Neuronal stem cell (in vitro differentiated cells): Measurements from ENCODE around the gene TMEM101.

Experiments used
- DNase-seq: peaks from one replicate; pipeline ENCODE4 v3.0.0-alpha.2; 2013; ENCODE audit warnings: low spot score
- H2AFZ ChIP-seq: one replicate; pipeline ENCODE4 v1.6.1; 2013; ENCODE audit warnings: mild to moderate bottlenecking, low read length, inconsistent platforms
- H2AK5ac ChIP-seq: 2 replicates; pipeline ENCODE4 v1.6.1; 2013; ENCODE audit warnings: low read depth, mild to moderate bottlenecking, inconsistent platforms, low read length, moderate library complexity, mixed read lengths
- H2BK120ac ChIP-seq: 2 replicates; pipeline ENCODE4 v1.6.1; 2013; ENCODE audit warnings: low read depth, mild to moderate bottlenecking, inconsistent platforms, low read length, moderate library complexity, mixed read lengths
- H2BK12ac ChIP-seq: one replicate; pipeline ENCODE4 v1.6.1; 2013; ENCODE audit warnings: low read length, inconsistent platforms
- H2BK15ac ChIP-seq: 2 replicates; pipeline ENCODE4 v1.6.1; 2013; ENCODE audit warnings: mild to moderate bottlenecking, low read length, inconsistent platforms, mixed read lengths
- H2BK5ac ChIP-seq: one replicate; pipeline ENCODE4 v1.6.1; 2013; ENCODE audit warnings: inconsistent platforms, mild to moderate bottlenecking, low read length, moderate library complexity
- H3K14ac ChIP-seq: one replicate; pipeline ENCODE4 v1.6.1; 2013; ENCODE audit warnings: low read length, inconsistent platforms
- H3K18ac ChIP-seq: 2 replicates; pipeline ENCODE4 v1.6.1; 2013; ENCODE audit warnings: low read length, inconsistent platforms
- H3K23ac ChIP-seq: 2 replicates; pipeline ENCODE4 v1.6.1; 2013; ENCODE audit warnings: low read depth, mild to moderate bottlenecking, mixed read lengths, low read length, inconsistent platforms; ENCODE audit not compliant: poor library complexity
- H3K27ac ChIP-seq: replicated peaks from 3 replicates; pipeline ENCODE4 v1.5.1; 2013; ENCODE audit warnings: low read length, inconsistent platforms
- H3K27me3 ChIP-seq, 3 experiments: 2 replicates each; pipeline ENCODE4 v1.6.1; 2013; ENCODE audit warnings: low read length in 3 of 3, mild to moderate bottlenecking in 2 of 3, inconsistent platforms in 1 of 3, low read depth in 1 of 3, mixed read lengths in 1 of 3, moderate library complexity in 1 of 3; ENCODE audit not compliant: control insufficient read depth in 3 of 3, insufficient read depth in 3 of 3
- H3K36me3 ChIP-seq, 2 donors: replicated peaks in 1 of 2; 2 replicates each; pipeline ENCODE4 v1.6.1; 2013; ENCODE audit warnings: low read length in 2 of 2; ENCODE audit not compliant: control insufficient read depth in 2 of 2, insufficient read depth in 2 of 2
- H3K4ac ChIP-seq: 2 replicates; pipeline ENCODE4 v1.6.1; 2013; ENCODE audit warnings: inconsistent platforms, mild to moderate bottlenecking, low read length, moderate library complexity
- H3K4me1 ChIP-seq, 2 donors: 1 replicate in 1 of 2; 2 replicates in 1 of 2; pipeline ENCODE4 v1.6.1; 2013; ENCODE audit warnings: low read length in 2 of 2, low read depth in 1 of 2; ENCODE audit not compliant: control insufficient read depth in 2 of 2, insufficient read depth in 1 of 2
- H3K4me2 ChIP-seq: one replicate; pipeline ENCODE4 v1.6.1; 2013; ENCODE audit warnings: mild to moderate bottlenecking, low read length, inconsistent platforms; ENCODE audit not compliant: insufficient read depth, poor library complexity, severe bottlenecking
- H3K4me3 ChIP-seq, 2 donors: 2 replicates each; pipeline ENCODE4 v1.5.1; 2013; ENCODE audit warnings: low read length in 2 of 2, mild to moderate bottlenecking in 2 of 2, inconsistent platforms in 1 of 2, moderate library complexity in 1 of 2
- H3K79me1 ChIP-seq: one replicate; pipeline ENCODE4 v1.6.1; 2013; ENCODE audit warnings: low read depth, mild to moderate bottlenecking, inconsistent platforms, low read length, moderate library complexity
- H3K9ac ChIP-seq: one replicate; pipeline ENCODE4 v1.6.1; 2013; ENCODE audit warnings: mild to moderate bottlenecking, low read depth, low read length, inconsistent platforms; ENCODE audit not compliant: poor library complexity
- H3K9me3 ChIP-seq, 2 donors: replicated peaks in 1 of 2; 2 replicates each; pipeline versions ENCODE3 to v1.6.1; 2013; ENCODE audit warnings: low read length in 2 of 2, mild to moderate bottlenecking in 2 of 2, inconsistent platforms in 1 of 2, low read depth in 1 of 2, mixed read lengths in 1 of 2, moderate library complexity in 1 of 2; ENCODE audit not compliant: control insufficient read depth in 2 of 2, insufficient read depth in 1 of 2
- H4K8ac ChIP-seq: one replicate; pipeline ENCODE4 v1.6.1; 2013; ENCODE audit warnings: low read depth, mild to moderate bottlenecking, inconsistent platforms, low read length, moderate library complexity
- H4K91ac ChIP-seq: one replicate; pipeline ENCODE4 v1.6.1; 2013; ENCODE audit warnings: low read length, low read depth, mild to moderate bottlenecking, inconsistent platforms; ENCODE audit not compliant: poor library complexity
- WGBS, 2 donors: extraction: QIAGEN DNeasy Blood & Tissue Kit; methylation state at CpG; one replicate each; pipeline ENCODE4 v1.1.7; 2013; ENCODE audit warnings: missing lambda C conversion rate in 2 of 2, mixed read lengths in 1 of 2; ENCODE audit not compliant: insufficient read length in 2 of 2, insufficient replicate concordance in 1 of 2; ENCODE audit errors: extremely low coverage in 2 of 2; 5-methylcytosine and 5-hydroxymethylcytosine counted together

Gene TMEM101

GRCh38 chr17:44012874-44013273, 1.9 kb downstream of the TMEM101 start:
- Histone ChIP-seq H3K79me1 (peaks cover 2% of the 10 kb centered on the region), H3K4me1 (peaks cover 5 to 7% of the 10 kb centered on the region in 2 donors), H3K4ac (no peak overlapping the region), H2BK15ac (no peak overlapping the region), H3K27me3 (peaks cover 0 to 7% (median 0%) of the 10 kb centered on the region in 3 experiments), H4K8ac (no peak overlapping the region), H3K4me3 (no peak overlapping the region), H2AK5ac (peak overlapping the region; percentile 42), H3K9me3 (no peaks in the 10 kb centered on the region), H3K23ac (peak overlapping the region; percentile 10), H3K9ac (no peak overlapping the region), H2AFZ (no peak overlapping the region), H4K91ac (no peak overlapping the region), H3K36me3 (peaks cover 5 to 9% of the 10 kb centered on the region in 2 donors), H2BK120ac (no peak overlapping the region), H3K4me2 (no peak overlapping the region), H2BK5ac (no peak overlapping the region), H3K14ac (no peak overlapping the region), H3K27ac (no peak overlapping the region), H2BK12ac (no peak overlapping the region), H3K18ac (no peak overlapping the region)
- no peak for DNase-seq
- WGBS, 2 donors = no CpG with 5 or more reads among the region's 14 CpGs

- Histone ChIP-seq H3K27me3 (peaks cover 0 to 10% (median 0%) of the 10 kb centered on the region in 3 experiments), H3K4me1 (peaks cover 10% of the 10 kb centered on the region in 2 donors), H3K36me3 (peaks cover 5 to 9% of the 10 kb centered on the region in 2 donors), H3K18ac (no peak overlapping the region), H2AK5ac (no peak overlapping the region), H3K4me3 (no peak overlapping the region), H4K91ac (no peak overlapping the region), H3K79me1 (peaks cover 2% of the 10 kb centered on the region), H2AFZ (no peak overlapping the region), H3K27ac (no peak overlapping the region), H3K23ac (no peak overlapping the region), H2BK12ac (no peak overlapping the region), H2BK15ac (no peak overlapping the region), H2BK120ac (no peak overlapping the region), H3K4me2 (no peak overlapping the region), H4K8ac (no peak overlapping the region), H3K4ac (no peak overlapping the region), H3K9ac (no peak overlapping the region), H3K9me3 (no peaks in the 10 kb centered on the region), H3K14ac (no peak overlapping the region), H2BK5ac (no peak overlapping the region)
- WGBS, 2 donors = no CpG with 5 or more reads among the region's 3 CpGs
- no peak for DNase-seq
Measured at GRCh38 chr17:44012391-44012790, 2.4 kb downstream of the TMEM101 start.

GRCh38 chr17:44011876-44012275, 2.9 kb downstream of the TMEM101 start:
- Histone ChIP-seq H3K4me1 (peaks cover 10% of the 10 kb centered on the region in 2 donors), H2BK120ac (no peak overlapping the region), H2AFZ (no peak overlapping the region), H2BK12ac (no peak overlapping the region), H3K9me3 (no peaks in the 10 kb centered on the region), H4K8ac (no peak overlapping the region), H3K23ac (no peak overlapping the region), H3K9ac (no peak overlapping the region), H3K14ac (no peak overlapping the region), H3K79me1 (peaks cover 2% of the 10 kb centered on the region), H3K4ac (no peak overlapping the region), H2AK5ac (no peak overlapping the region), H3K27ac (no peak overlapping the region), H4K91ac (no peak overlapping the region), H2BK5ac (no peak overlapping the region), H3K27me3 (peaks cover 0 to 10% (median 0%) of the 10 kb centered on the region in 3 experiments), H2BK15ac (no peak overlapping the region), H3K18ac (no peak overlapping the region), H3K36me3 (peaks cover 5 to 9% of the 10 kb centered on the region in 2 donors), H3K4me3 (no peak overlapping the region), H3K4me2 (no peak overlapping the region)
- no peak for DNase-seq
- WGBS, 2 donors = no CpG with 5 or more reads among the region's 9 CpGs

GRCh38 chr17:44010966-44011647, 3.7 kb downstream of the TMEM101 start:
- Histone ChIP-seq H3K4ac (no peak overlapping the region), H3K14ac (no peak overlapping the region), H3K36me3 (peaks cover 5 to 9% of the 10 kb centered on the region in 2 donors), H3K4me3 (no peak overlapping the region), H4K91ac (no peak overlapping the region), H4K8ac (no peak overlapping the region), H3K27me3 (peaks cover 4 to 14% (median 6%) of the 10 kb centered on the region in 3 experiments), H2BK15ac (no peak overlapping the region), H3K18ac (no peak overlapping the region), H3K9ac (no peak overlapping the region), H3K4me2 (no peak overlapping the region), H3K79me1 (peaks cover 2% of the 10 kb centered on the region), H3K23ac (no peak overlapping the region), H2AFZ (no peak overlapping the region), H3K4me1 (peaks cover 13 to 15% of the 10 kb centered on the region in 2 donors), H3K27ac (no peak overlapping the region), H2BK12ac (no peak overlapping the region), H2AK5ac (no peak overlapping the region), H3K9me3 (no peaks in the 10 kb centered on the region), H2BK120ac (no peak overlapping the region), H2BK5ac (no peak overlapping the region)
- DNase-seq = no peak
- no CpG with 5 or more reads among the region's 4 CpGs for WGBS, 2 donors
